ENCODE results near the gene RANBP9.

The RANBP9 gene

DNA sequence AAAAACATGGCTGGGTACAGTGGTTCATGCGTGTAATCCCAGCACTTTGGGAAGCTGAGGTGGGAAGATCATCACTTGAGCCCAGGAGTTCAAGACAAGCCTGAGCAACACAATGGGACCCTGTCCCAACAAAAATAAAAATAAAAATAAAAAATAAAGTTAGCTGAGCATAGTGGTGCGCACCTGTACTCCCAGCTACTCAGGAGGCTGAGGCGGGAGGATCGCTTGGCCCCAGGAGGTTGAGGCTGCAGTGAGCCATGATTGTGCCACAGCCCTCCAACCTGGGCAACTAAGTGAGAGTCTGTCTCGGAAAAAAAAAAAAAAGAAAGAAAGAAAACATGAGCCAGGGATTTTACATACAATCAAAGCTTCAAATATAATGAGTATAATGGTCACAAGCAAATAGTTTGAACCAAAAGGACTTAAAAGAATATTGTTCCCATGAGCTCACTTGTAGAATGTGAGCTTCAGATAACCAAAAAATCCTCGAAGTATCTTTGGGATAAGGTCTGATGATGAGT, 31.1 kb downstream of the RANBP9 start:
- H3K4me3 ChIP-seq (replicated peaks; ENCODE audit: low read depth, low read length): no peak overlapping the region
- no peak for TF ChIP-seq CTCF (IDR thresholded peaks at IDR 0.05; ENCODE audit: low read length, missing control alignments)
- DNase-seq (ENCODE audit: low read depth): no peak

DNA sequence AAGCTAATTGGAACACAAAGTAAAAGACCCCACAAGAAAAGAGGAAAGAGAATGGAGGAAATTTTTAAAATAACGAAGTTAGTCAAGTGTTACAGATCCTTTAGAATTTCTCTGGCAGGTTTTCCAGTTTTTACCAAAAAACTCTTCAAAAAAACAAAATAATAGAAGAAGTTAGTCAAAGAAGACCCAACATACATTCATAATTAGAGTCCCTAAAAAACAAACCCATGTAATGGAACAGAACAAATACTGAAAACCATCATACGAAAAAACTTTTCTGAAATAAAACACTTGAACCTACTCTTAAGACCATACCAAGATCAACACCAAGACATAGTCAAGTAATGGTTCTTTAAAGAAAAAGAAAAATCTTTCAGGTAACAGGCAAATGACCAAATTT, 31.6 kb downstream of the RANBP9 start:
- no peak for DNase-seq (ENCODE audit: low read depth)
- H3K4me3 ChIP-seq (replicated peaks; ENCODE audit: low read depth, low read length): no peak overlapping the region
- TF ChIP-seq CTCF (IDR thresholded peaks at IDR 0.05; ENCODE audit: low read length, missing control alignments): no peak

DNA sequence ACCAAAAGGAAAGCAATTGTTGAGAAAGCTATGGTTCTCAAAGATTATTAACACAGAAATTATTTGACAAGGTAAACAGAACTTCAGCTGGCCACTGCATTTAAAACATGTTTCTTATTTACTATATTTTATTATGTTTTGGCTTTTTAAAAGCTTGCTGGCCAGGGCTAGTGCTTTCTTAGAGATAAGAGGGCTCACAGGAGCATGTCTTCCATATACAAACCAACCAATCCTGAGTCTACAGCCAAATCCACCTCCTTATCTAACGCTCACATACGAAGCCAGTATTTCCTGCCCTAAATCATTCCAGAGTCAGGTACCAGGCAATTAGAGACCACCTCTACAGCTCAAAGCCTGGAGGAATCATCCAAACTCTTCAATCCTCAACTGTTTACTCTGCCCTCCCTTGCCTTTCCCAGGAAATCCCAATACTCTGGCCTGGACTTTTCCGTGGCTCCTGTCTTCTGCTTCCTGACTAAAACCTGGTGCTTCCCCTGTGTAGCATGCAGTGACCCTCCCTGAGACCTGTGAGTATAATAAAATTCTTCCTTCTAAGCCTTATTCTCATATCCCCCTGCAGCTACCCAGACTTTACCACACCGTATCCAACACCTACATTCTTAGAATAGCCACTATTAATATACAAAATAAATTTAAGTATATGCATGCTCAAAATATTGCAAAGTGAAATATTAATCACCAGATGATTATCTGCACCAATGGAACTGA, 33.2 kb downstream of the RANBP9 start:
- TF ChIP-seq CTCF (IDR thresholded peaks at IDR 0.05; ENCODE audit: low read length, missing control alignments): no peak
- H3K4me3 ChIP-seq (replicated peaks; ENCODE audit: low read depth, low read length): no peak overlapping the region
- DNase-seq (ENCODE audit: low read depth): no peak

DNA sequence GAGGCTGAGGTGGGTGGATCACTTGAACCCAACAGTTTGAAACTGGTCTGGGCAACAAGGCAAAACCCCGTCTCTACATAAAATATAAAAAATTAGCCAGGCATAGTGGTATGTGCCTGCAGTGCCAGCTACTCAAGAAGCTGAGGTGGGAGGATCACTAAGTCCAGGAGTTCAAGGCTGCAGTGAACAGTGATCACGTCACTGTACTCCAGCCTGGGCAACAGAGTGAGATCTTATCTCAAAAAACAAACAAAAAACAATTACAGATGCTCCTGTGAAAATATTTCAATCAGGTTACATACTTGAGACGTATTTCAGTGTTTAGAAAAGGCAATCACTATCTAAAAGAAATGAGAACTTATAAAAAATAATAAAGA, 33.8 kb downstream of the RANBP9 start:
- DNase-seq (ENCODE audit: low read depth): peak; percentile 45
- no peak for TF ChIP-seq CTCF (IDR thresholded peaks at IDR 0.05; ENCODE audit: low read length, missing control alignments)
- H3K4me3 ChIP-seq (replicated peaks; ENCODE audit: low read depth, low read length): no peak overlapping the region

DNA sequence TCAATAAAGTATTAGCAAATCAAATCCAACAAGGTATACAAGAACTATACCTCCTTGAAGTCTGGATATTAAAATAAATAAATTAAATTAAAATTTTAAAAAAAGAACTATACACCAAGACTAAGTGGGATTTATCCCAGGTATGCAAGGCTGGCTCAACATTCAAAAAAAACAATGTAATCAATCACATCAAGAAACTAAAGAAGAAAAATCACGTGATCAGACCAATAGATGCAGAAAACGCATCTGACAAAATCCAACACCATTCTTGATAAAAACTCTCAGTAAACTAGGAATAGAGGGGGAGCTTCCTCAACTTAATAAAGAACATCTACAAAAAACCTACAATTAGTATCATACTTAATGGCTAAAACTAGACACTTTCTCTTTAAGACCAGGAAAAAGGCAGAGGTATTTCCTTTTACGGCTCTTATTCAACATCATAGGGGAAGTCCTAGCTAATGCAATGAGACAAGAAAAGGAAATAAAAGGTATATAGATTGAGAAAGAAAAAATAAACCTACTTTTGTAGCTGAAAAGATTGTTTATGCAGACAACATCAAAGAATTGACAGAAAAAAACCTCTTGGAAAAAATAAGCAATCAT, 35.0 kb downstream of the RANBP9 start:
- DNase-seq (ENCODE audit: low read depth): no peak
- no peak overlapping the region for H3K4me3 ChIP-seq (replicated peaks; ENCODE audit: low read depth, low read length)
- TF ChIP-seq CTCF (IDR thresholded peaks at IDR 0.05; ENCODE audit: low read length, missing control alignments): no peak

- no peak for DNase-seq (ENCODE audit: low read depth)
- H3K4me3 ChIP-seq (replicated peaks; ENCODE audit: low read depth, low read length): no peak overlapping the region
- TF ChIP-seq CTCF (IDR thresholded peaks at IDR 0.05; ENCODE audit: low read length, missing control alignments): no peak
Observed at GRCh38 chr6:13674533-13675190, 37.0 kb downstream of the RANBP9 start.
